ENCODE results near the gene CSNK1A1.

The CSNK1A1 gene

GRCh38 chr5:149545327-149545726 lies 5.9 kb downstream of the CSNK1A1 start:
- DNase-seq = no peak
- Histone ChIP-seq H3K27me3 (ENCODE audit: insufficient read depth, low read depth, severe bottlenecking) (no peaks in the 10 kb centered on the region), H3K36me3 (peaks cover 62% of the 10 kb centered on the region), H3K9me3 (ENCODE audit: severe bottlenecking) (no peaks in the 10 kb centered on the region), H3K27ac (no peak overlapping the region), H3K4me3 (ENCODE audit: low read depth, low read length) (no peak overlapping the region)
- TF ChIP-seq, protein P1, sequence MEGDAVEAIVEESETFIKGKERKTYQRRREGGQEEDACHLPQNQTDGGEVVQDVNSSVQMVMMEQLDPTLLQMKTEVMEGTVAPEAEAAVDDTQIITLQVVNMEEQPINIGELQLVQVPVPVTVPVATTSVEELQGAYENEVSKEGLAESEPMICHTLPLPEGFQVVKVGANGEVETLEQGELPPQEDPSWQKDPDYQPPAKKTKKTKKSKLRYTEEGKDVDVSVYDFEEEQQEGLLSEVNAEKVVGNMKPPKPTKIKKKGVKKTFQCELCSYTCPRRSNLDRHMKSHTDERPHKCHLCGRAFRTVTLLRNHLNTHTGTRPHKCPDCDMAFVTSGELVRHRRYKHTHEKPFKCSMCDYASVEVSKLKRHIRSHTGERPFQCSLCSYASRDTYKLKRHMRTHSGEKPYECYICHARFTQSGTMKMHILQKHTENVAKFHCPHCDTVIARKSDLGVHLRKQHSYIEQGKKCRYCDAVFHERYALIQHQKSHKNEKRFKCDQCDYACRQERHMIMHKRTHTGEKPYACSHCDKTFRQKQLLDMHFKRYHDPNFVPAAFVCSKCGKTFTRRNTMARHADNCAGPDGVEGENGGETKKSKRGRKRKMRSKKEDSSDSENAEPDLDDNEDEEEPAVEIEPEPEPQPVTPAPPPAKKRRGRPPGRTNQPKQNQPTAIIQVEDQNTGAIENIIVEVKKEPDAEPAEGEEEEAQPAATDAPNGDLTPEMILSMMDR (IDR thresholded peaks at IDR 0.05; ENCODE audit: low read depth, low read length) = no peak

DNA sequence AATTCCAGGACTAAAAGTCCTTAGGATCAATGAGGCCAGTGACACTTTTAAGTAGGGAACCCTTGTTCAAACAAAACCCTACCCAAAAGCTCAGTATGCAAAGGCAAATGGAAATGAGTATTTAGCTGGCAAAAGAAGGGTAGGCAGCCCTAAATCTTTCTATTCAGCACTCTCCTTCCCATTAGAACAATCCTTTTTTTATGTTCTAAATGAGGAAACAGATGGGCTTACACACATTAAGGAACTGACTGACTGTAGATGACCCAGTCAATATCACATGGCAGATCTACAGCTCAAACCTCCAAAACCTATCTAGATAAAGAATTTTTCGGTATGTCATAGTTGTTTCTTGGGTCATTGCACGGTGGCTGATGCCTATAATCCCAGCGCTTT lies 7.2 kb downstream of the CSNK1A1 start:
- Histone ChIP-seq H3K27me3 (ENCODE audit: insufficient read depth, low read depth, severe bottlenecking) (no peaks in the 10 kb centered on the region), H3K27ac (no peak overlapping the region), H3K9me3 (ENCODE audit: severe bottlenecking) (no peaks in the 10 kb centered on the region), H3K4me3 (ENCODE audit: low read depth, low read length) (no peak overlapping the region), H3K36me3 (peaks cover 52% of the 10 kb centered on the region)
- no peak for DNase-seq
- TF ChIP-seq, protein P1 (IDR thresholded peaks at IDR 0.05; ENCODE audit: low read depth, low read length) = no peak

- H3K9me3 ChIP-seq (ENCODE audit: severe bottlenecking) = no peaks in the 10 kb centered on the region
- TF ChIP-seq, protein P1 (IDR thresholded peaks at IDR 0.05; ENCODE audit: low read depth, low read length) = no peak
- DNase-seq = no peak
- no peak overlapping the region for H3K27ac ChIP-seq
- no peaks in the 10 kb centered on the region for H3K27me3 ChIP-seq (ENCODE audit: insufficient read depth, low read depth, severe bottlenecking)
- H3K36me3 ChIP-seq = peaks cover 49% of the 10 kb centered on the region
- H3K4me3 ChIP-seq (ENCODE audit: low read depth, low read length) = no peak overlapping the region
Measured at GRCh38 chr5:149543361-149544027, 7.7 kb downstream of the CSNK1A1 start.

GRCh38 chr5:149541893-149542292 lies 9.3 kb downstream of the CSNK1A1 start:
- no peak overlapping the region for H3K27ac ChIP-seq
- peaks cover 53% of the 10 kb centered on the region for H3K36me3 ChIP-seq
- DNase-seq = no peak
- H3K9me3 ChIP-seq (ENCODE audit: severe bottlenecking) = no peaks in the 10 kb centered on the region
- no peak overlapping the region for H3K4me3 ChIP-seq (ENCODE audit: low read depth, low read length)
- TF ChIP-seq, protein P1 (IDR thresholded peaks at IDR 0.05; ENCODE audit: low read depth, low read length) = no peak
- no peaks in the 10 kb centered on the region for H3K27me3 ChIP-seq (ENCODE audit: insufficient read depth, low read depth, severe bottlenecking)

- Histone ChIP-seq H3K27ac (no peak overlapping the region), H3K27me3 (ENCODE audit: insufficient read depth, low read depth, severe bottlenecking) (no peaks in the 10 kb centered on the region), H3K4me3 (ENCODE audit: low read depth, low read length) (no peak overlapping the region), H3K36me3 (peaks cover 48% of the 10 kb centered on the region), H3K9me3 (ENCODE audit: severe bottlenecking) (no peaks in the 10 kb centered on the region)
- TF ChIP-seq, protein P1 (IDR thresholded peaks at IDR 0.05; ENCODE audit: low read depth, low read length) = no peak
- DNase-seq = no peak
Measured at GRCh38 chr5:149540089-149540488, 11.2 kb downstream of the CSNK1A1 start.
